ENCODE measurements around the gene SEMA3B. TPM values are rescaled to one million over a fixed set of nuclear protein-coding genes. Genes with fewer than 3 reads are reported as not detected.

Gene SEMA3B
- total RNA-seq, 1 donor from 2014 or later: 179 TPM

DNA sequence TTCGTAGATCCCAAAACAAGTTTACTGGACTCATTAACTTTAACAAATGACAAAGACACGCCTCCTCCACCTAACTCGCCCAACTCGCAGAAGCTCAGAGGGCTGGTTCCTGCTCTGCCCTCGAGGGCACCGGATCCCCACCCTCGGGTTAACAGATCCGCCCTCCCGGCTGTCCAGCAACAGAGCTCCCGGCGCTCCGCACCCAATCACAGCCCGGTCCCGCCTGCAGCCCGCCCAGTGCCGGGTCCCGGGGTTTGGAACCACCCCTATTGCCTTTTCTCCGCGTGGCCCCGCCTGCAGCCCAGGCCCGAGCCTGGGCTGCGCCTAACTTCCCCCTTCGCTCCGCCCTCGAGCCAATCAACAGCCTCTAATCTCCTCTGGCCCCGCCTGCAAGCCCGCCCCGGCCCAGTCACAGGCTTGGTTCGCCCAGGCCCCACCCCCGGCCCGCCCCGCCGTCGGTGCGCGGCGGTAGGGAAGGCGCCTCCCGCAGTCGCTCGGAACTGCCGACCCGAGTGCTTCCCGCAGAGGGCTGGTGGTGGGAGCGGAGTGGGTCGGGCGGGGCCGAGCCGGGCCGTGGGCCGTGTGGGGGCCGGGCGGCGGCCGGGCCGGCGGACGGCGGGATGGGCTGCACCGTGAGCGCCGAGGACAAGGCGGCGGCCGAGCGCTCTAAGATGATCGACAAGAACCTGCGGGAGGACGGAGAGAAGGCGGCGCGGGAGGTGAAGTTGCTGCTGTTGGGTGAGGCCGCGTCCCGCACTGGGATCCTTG lies 33.0 kb upstream of the SEMA3B start, which contains the start of gene GNAI2:
TSS of gene GNAI2 (plus strand) at position 489 of the 768 bp plus-strand sequence. CDS start at position 621, 132 bp downstream.
- Mint-ChIP-seq H3K27me3 (ENCODE audit: low read depth) (no peaks in the 10 kb centered on the region), H3K36me3 (no peaks in the 10 kb centered on the region), H3K4me1 (peaks cover 45% of the 10 kb centered on the region), H3K4me3 (peak within 1 kb of the TSS; percentile 98), H3K9me3 (no peaks in the 10 kb centered on the region), H3K27ac (peak within 1 kb of the TSS; percentile 94)
- peak; percentile 96 to 98 for DNase-seq (ENCODE audit: low spot score in 2 of 2, unreplicated experiment in 2 of 2)
- TF ChIP-seq, protein P1, sequence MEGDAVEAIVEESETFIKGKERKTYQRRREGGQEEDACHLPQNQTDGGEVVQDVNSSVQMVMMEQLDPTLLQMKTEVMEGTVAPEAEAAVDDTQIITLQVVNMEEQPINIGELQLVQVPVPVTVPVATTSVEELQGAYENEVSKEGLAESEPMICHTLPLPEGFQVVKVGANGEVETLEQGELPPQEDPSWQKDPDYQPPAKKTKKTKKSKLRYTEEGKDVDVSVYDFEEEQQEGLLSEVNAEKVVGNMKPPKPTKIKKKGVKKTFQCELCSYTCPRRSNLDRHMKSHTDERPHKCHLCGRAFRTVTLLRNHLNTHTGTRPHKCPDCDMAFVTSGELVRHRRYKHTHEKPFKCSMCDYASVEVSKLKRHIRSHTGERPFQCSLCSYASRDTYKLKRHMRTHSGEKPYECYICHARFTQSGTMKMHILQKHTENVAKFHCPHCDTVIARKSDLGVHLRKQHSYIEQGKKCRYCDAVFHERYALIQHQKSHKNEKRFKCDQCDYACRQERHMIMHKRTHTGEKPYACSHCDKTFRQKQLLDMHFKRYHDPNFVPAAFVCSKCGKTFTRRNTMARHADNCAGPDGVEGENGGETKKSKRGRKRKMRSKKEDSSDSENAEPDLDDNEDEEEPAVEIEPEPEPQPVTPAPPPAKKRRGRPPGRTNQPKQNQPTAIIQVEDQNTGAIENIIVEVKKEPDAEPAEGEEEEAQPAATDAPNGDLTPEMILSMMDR (IDR thresholded peaks at IDR 0.05; ENCODE audit: unreplicated experiment): no peak

DNA sequence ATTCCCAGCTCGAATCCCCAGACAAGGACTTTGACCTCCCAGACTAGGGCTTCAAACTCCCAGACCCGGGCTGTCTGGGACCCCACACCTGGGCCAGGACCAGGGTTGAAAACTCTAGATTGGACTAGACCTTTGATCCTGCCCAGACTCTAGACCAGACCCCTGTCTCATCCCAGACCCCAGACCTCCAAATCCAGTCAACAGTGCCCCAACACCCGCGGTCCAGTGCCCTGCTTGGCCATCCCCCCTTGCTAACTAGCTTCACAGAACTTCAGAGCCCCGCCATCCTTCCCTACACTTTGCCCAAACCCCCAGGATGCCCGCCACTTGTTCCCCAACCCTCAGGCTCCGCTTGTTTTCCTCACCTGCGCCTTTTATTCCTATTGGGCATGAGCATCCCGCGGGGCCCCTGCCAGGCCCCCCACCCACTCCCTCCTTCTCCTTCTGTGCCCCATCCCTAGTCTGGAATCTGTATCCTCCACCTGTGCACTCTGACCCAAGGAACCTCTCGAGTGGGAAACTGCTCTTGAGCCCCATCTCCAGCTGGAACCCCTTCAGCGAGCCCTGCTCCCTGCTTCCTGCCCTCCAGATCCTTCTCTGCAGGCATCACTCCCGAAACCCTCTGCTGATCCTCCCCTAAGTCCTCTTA lies 32.3 kb upstream of the SEMA3B start:
- Mint-ChIP-seq H3K4me1 (peaks cover 51% of the 10 kb centered on the region), H3K4me3 (peak overlapping the region; percentile 98), H3K27ac (peak overlapping the region; percentile 94), H3K27me3 (ENCODE audit: low read depth) (no peaks in the 10 kb centered on the region), H3K9me3 (no peaks in the 10 kb centered on the region), H3K36me3 (no peaks in the 10 kb centered on the region)
- TF ChIP-seq, protein P1 (IDR thresholded peaks at IDR 0.05; ENCODE audit: unreplicated experiment): no peak
- no peak for DNase-seq (ENCODE audit: low spot score in 2 of 2, unreplicated experiment in 2 of 2)

DNA sequence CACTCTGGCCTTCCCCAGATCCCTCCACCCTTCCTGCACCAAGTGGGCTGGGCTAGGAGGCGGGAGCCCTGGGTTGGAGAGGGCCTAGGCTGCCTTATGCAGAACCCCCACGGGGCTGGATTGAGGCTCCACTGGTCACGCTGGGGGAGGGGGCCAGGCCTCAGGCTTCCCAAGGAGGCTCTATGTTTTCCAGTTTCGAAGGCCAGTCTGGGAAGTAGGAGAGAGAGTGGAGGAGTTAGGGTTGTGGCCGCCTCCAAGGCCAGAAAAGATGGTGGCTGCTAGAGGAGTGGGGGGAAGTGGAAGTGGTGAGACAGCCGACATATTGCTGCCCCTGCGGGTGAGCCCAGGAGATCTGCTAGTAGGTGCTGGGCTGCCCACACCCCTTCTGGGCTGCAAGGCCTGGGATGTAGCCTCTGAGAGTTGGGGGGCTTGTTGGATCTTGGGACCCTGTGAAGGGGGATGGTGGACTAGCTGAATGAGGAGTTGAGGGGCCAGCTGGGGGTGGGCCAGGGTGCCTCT lies 31.8 kb upstream of the SEMA3B start:
- Mint-ChIP-seq H3K27me3 (ENCODE audit: low read depth) (no peaks in the 10 kb centered on the region), H3K4me3 (peak overlapping the region; percentile 98), H3K36me3 (no peaks in the 10 kb centered on the region), H3K9me3 (no peaks in the 10 kb centered on the region), H3K4me1 (peaks cover 51% of the 10 kb centered on the region), H3K27ac (peak overlapping the region; percentile 94)
- TF ChIP-seq, protein P1 (IDR thresholded peaks at IDR 0.05; ENCODE audit: unreplicated experiment): no peak
- DNase-seq (ENCODE audit: low spot score in 2 of 2, unreplicated experiment in 2 of 2): no peak

DNA sequence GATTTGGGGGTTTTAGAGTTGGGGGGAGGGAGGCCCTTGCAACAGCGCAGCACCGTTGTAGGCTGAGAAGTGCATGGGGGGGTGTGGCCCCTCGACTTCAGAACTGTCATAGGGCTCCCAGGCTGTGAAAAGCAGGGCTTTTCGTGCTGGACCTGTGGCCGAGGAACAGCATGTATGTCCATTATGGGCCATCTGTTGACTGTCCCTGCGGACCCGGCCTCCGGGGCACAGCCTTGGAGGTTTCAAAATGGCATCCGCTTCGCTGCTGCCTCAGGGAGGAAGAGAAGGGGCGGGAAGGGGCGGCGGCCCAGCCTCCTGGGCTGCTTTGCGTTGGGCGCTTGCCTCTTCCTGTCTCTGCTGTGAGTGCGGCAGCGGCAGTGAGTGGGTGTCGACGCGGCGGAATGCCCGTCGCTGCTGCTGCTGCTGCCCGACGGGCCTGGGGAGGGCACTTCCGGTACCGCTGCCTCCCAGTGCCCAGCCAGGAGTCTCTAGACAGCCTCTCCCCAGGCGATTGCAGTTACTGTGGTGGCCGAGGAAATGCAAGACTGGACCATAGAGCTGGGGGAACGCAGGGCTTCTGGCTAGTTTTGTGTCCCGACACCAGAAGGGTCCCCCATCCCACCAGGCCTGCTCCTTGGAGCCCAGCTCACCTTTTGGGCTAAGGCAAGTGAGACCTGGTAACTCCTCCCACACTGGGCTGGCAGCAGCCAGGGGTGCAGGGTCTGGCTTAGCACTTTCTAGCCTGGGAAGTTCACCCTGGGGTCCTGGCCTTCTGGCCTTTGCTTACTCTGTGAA lies 31.0 kb upstream of the SEMA3B start:
- H3K27ac Mint-ChIP-seq: peak overlapping the region; percentile 94
- H3K27me3 Mint-ChIP-seq (ENCODE audit: low read depth): no peaks in the 10 kb centered on the region
- TF ChIP-seq, protein P1 (IDR thresholded peaks at IDR 0.05; ENCODE audit: unreplicated experiment): no peak
- peak overlapping the region; percentile 98 for H3K4me3 Mint-ChIP-seq
- DNase-seq (ENCODE audit: low spot score in 2 of 2, unreplicated experiment in 2 of 2): peak; percentile 59 to 77
- no peaks in the 10 kb centered on the region for H3K36me3 Mint-ChIP-seq
- peaks cover 52% of the 10 kb centered on the region for H3K4me1 Mint-ChIP-seq
- no peaks in the 10 kb centered on the region for H3K9me3 Mint-ChIP-seq

DNA sequence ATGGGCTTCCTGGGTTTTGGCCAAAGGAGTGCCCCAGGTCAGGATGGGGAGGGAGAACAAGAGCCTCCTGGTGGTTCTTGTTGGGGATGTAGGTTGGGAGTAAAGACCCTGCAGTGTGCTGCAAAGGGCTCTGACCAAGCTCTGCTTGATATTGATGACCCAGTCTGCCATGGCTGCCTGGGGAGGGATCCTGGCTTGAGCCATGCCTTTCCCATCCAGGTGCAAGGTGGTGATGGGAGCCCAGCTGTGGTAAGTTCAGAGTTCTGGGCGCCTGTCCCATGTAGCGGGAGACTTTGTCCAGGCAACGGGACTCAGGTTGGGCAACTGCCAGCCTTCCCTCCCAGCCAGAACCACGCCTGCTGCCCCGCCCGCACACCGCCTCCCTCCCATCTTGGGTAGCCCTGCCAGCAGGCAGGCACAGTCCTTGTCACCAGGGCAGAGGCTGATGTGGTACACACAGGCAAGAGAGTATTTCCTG lies 30.4 kb upstream of the SEMA3B start:
- peak overlapping the region; percentile 94 for H3K27ac Mint-ChIP-seq
- DNase-seq (ENCODE audit: low spot score in 2 of 2, unreplicated experiment in 2 of 2): no peak
- TF ChIP-seq, protein P1 (IDR thresholded peaks at IDR 0.05; ENCODE audit: unreplicated experiment): no peak
- H3K9me3 Mint-ChIP-seq: no peaks in the 10 kb centered on the region
- H3K27me3 Mint-ChIP-seq (ENCODE audit: low read depth): no peaks in the 10 kb centered on the region
- peaks cover 46% of the 10 kb centered on the region for H3K4me1 Mint-ChIP-seq
- H3K4me3 Mint-ChIP-seq: peak overlapping the region; percentile 98
- no peaks in the 10 kb centered on the region for H3K36me3 Mint-ChIP-seq

All from mesothelial cell of epicardium (in vitro differentiated cells).